ENCODE results near the gene MOBP. TPM values are rescaled to one million over a fixed set of nuclear protein-coding genes. Genes with fewer than 3 reads are reported as not detected.

Gene MOBP
- total and polyA plus RNA-seq, 4 experiments from 2014 or later: not detected

DNA sequence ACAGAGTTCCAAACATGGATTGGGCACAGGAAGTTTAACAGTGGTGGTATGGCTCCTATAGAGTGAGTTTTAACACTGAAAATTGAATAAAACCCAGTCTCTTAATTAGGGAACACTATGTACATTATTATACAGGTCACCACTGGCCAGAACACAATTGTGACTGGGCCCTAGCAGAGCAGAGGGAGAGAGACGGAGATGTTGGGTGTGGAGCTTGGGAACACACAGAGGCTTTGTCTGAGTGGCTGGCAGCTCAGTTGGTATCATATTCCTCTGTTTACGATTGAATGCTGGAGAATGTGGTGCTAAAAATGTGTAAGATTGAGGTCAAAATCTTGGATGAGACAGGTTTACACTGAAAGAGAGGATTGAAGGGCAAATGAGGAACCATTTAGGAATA lies 6.8 kb upstream of the MOBP start:
- CTCF ChIA-PET (ENCODE audit: partially characterized antibody): no interaction called here

DNA sequence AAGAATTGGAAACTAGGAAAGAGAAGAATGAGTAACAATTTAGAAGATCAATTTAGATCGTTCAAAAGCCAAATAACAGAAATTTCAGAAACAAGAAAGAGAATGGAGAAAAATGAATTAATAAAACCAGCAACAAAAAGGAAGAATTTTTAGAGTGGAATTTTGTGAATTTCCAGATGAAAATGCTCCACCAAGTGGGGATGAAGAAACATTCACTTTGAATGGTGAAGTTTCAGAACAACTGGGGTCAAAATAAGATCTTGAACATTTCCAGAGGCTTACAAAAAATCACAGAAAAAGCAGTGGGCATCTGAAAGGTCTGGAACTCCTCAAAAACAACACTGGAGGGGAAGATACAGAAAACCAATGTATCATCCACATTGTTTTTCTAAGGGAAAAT lies 4.2 kb upstream of the MOBP start:
- Mint-ChIP-seq H3K36me3 (no peaks in the 10 kb centered on the region), H3K27ac (no peak overlapping the region), H3K9me3 (no peaks in the 10 kb centered on the region), H3K4me3 (no peak overlapping the region), H3K4me1 (no peaks in the 10 kb centered on the region), H3K27me3 (peaks cover 7 to 13% of the 10 kb centered on the region in 2 donors)
- Histone ChIP-seq H3K4me1 (ENCODE audit: insufficient read depth, low read length) (no peaks in the 10 kb centered on the region), H3K27me3 (ENCODE audit: insufficient read depth, low read length) (no peaks in the 10 kb centered on the region), H3K36me3 (ENCODE audit: insufficient read depth, low read length) (no peaks in the 10 kb centered on the region), H3K9me3 (ENCODE audit: control insufficient read depth in 1 of 2, low read length in 2 of 2) (no peaks in the 10 kb centered on the region), H3K27ac (ENCODE audit: low read depth, low read length) (no peak overlapping the region), H3K4me3 (ENCODE audit: low read length in 2 of 2) (no peak overlapping the region)
- DNase-seq: no peak
- ChIA-PET POLR2A (ENCODE audit: partially characterized antibody) (no interaction called here), CTCF (ENCODE audit: partially characterized antibody) (no interaction called here)
- intact Hi-C loops (cut with micrococcal nuclease): no loop called here

More for the DNA sequence above, 6.8 kb upstream of the MOBP start:
- H3K36me3 Mint-ChIP-seq: no peaks in the 10 kb centered on the region
- no peaks in the 10 kb centered on the region for H3K4me1 Mint-ChIP-seq
- no peak overlapping the region for H3K4me3 ChIP-seq (ENCODE audit: low read length in 2 of 2)
- no peaks in the 10 kb centered on the region for H3K9me3 Mint-ChIP-seq
- no peak overlapping the region for H3K4me3 Mint-ChIP-seq
- DNase-seq: no peak
- no peaks in the 10 kb centered on the region for H3K9me3 ChIP-seq (ENCODE audit: control insufficient read depth in 1 of 2, low read length in 2 of 2)
- no peak overlapping the region for H3K27ac ChIP-seq (ENCODE audit: low read depth, low read length)
- no peaks in the 10 kb centered on the region for H3K27me3 ChIP-seq (ENCODE audit: insufficient read depth, low read length)
- H3K27ac Mint-ChIP-seq: peak overlapping the region in 1 of 7 donors; percentile 10
- H3K4me1 ChIP-seq (ENCODE audit: insufficient read depth, low read length): no peaks in the 10 kb centered on the region
- POLR2A ChIA-PET (ENCODE audit: partially characterized antibody): no interaction called here
- no peaks in the 10 kb centered on the region for H3K36me3 ChIP-seq (ENCODE audit: insufficient read depth, low read length)
- intact Hi-C loops (cut with micrococcal nuclease): no loop called here
- peaks cover 8 to 17% of the 10 kb centered on the region in 2 donors for H3K27me3 Mint-ChIP-seq

DNA sequence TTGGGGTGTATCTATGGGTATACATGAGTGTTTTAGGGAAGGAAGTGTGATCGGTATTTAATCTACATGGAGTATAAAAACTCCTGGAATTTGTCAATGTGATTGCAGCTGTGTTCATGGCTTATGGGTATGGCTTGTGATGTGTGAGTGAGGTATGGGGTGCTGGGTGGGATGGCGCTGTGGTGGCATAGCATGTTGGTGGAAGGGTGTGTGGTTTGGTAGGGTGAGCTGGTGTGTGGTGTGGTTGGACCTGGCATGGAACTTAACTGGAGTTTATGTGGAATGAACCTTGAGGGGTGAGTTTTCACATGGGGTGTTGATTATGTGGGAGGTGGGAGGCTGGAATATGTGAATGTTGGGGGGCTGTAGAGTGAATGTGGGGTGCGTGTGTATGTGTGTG lies 492 bp upstream of the MOBP start:
- no peak overlapping the region for H3K4me3 Mint-ChIP-seq
- no peaks in the 10 kb centered on the region for H3K4me1 Mint-ChIP-seq
- no peaks in the 10 kb centered on the region for H3K9me3 Mint-ChIP-seq
- peaks cover 11 to 17% of the 10 kb centered on the region in 2 donors for H3K27me3 Mint-ChIP-seq
- Histone ChIP-seq H3K36me3 (ENCODE audit: insufficient read depth, low read length) (no peaks in the 10 kb centered on the region), H3K4me3 (ENCODE audit: low read length in 2 of 2) (no peak overlapping the region), H3K27ac (ENCODE audit: low read depth, low read length) (no peak overlapping the region), H3K4me1 (ENCODE audit: insufficient read depth, low read length) (no peaks in the 10 kb centered on the region), H3K9me3 (ENCODE audit: control insufficient read depth in 1 of 2, low read length in 2 of 2) (no peaks in the 10 kb centered on the region), H3K27me3 (ENCODE audit: insufficient read depth, low read length) (peaks cover under 1% of the 10 kb centered on the region)
- no peaks in the 10 kb centered on the region for H3K36me3 Mint-ChIP-seq
- no peak for DNase-seq
- CTCF ChIA-PET (ENCODE audit: partially characterized antibody): interaction anchor here (1.9 kb wide), 1 partner anchor 20 kb away, joined by 9 read pairs; no protein-coding TSS in a partner anchor
- H3K27ac Mint-ChIP-seq: no peak overlapping the region
- intact Hi-C loops (cut with micrococcal nuclease): no loop called here
- POLR2A ChIA-PET (ENCODE audit: partially characterized antibody): no interaction called here

DNA sequence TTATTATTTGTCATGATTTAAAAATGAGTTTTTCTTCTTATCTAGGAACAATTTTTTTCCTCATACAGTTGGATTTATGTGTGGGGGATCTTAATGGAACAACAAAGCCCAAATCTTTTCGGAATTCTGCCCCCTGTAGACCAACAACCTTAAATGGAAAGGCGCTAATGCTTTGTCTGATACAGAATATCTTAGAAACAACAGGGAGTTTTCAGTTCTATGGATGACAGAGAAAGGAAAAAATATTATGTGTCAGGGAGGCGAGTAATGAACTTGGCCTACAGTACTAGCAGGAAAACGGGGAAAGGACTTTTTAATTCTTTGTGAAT lies 592 bp downstream of the MOBP start:
- Mint-ChIP-seq H3K4me3 (no peak overlapping the region), H3K27ac (no peak overlapping the region), H3K4me1 (no peaks in the 10 kb centered on the region), H3K36me3 (no peaks in the 10 kb centered on the region), H3K9me3 (no peaks in the 10 kb centered on the region), H3K27me3 (peaks cover 12 to 20% of the 10 kb centered on the region in 2 donors)
- H3K27ac ChIP-seq (ENCODE audit: low read depth, low read length): no peak overlapping the region
- no peak overlapping the region for H3K4me3 ChIP-seq (ENCODE audit: low read length in 2 of 2)
- no peaks in the 10 kb centered on the region for H3K36me3 ChIP-seq (ENCODE audit: insufficient read depth, low read length)
- ChIA-PET CTCF (ENCODE audit: partially characterized antibody) (no interaction called here), POLR2A (ENCODE audit: partially characterized antibody) (no interaction called here)
- DNase-seq: no peak
- intact Hi-C loops (cut with micrococcal nuclease): no loop called here
- H3K27me3 ChIP-seq (ENCODE audit: insufficient read depth, low read length): peaks cover 7% of the 10 kb centered on the region
- H3K4me1 ChIP-seq (ENCODE audit: insufficient read depth, low read length): no peaks in the 10 kb centered on the region
- H3K9me3 ChIP-seq (ENCODE audit: control insufficient read depth in 1 of 2, low read length in 2 of 2): no peaks in the 10 kb centered on the region

DNA sequence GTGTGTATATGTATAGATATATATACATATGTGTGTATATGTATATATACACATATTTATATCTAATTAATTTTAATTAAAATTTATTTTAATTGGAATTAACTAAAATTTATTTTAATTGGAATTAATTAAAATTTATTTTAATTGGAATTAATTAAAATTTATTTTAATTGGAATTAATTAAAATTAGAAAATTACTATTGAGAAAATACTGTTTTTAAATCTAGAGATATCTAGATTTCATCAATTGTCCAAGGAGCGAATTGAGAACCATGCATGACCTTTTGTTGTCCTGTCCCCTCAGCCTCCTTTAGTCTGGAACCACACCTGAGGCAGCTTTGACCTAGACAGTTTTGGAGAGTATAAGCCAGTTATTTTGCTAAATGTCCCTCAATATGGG lies 1.8 kb downstream of the MOBP start:
- H3K27ac ChIP-seq (ENCODE audit: low read depth, low read length): no peak overlapping the region
- DNase-seq: no peak
- H3K36me3 ChIP-seq (ENCODE audit: insufficient read depth, low read length): no peaks in the 10 kb centered on the region
- H3K4me3 ChIP-seq (ENCODE audit: low read length in 2 of 2): no peak overlapping the region
- no peaks in the 10 kb centered on the region for H3K36me3 Mint-ChIP-seq
- H3K4me1 ChIP-seq (ENCODE audit: insufficient read depth, low read length): no peaks in the 10 kb centered on the region
- H3K27ac Mint-ChIP-seq: no peak overlapping the region
- no peak overlapping the region for H3K4me3 Mint-ChIP-seq
- H3K27me3 Mint-ChIP-seq: peaks cover 19 to 27% of the 10 kb centered on the region in 2 donors
- ChIA-PET CTCF (ENCODE audit: partially characterized antibody) (no interaction called here), POLR2A (ENCODE audit: partially characterized antibody) (no interaction called here)
- H3K9me3 ChIP-seq (ENCODE audit: control insufficient read depth in 1 of 2, low read length in 2 of 2): no peaks in the 10 kb centered on the region
- no peaks in the 10 kb centered on the region for H3K4me1 Mint-ChIP-seq
- H3K9me3 Mint-ChIP-seq: no peaks in the 10 kb centered on the region
- intact Hi-C loops (cut with micrococcal nuclease): no loop called here
- peaks cover 7% of the 10 kb centered on the region for H3K27me3 ChIP-seq (ENCODE audit: insufficient read depth, low read length)

DNA sequence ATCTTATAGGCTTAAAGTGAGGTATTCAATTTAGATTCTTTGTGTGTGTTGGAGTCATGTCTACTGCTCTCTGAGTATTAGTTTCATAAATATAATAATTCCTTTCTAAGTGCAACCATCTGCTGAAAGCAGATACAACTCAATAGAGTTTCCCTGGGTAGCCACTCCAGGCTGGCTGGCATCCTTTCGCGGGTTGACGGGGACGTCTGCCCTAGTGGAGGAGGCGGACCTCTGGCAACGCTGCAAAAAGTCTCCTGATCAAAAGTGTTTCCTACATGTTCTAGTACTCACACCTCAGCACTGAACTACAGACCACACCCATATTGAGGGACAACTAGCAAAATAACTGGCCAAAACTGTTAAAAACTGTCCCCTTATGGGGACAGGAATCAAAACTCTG lies 2.5 kb downstream of the MOBP start:
- H3K36me3 ChIP-seq (ENCODE audit: insufficient read depth, low read length): no peaks in the 10 kb centered on the region
- intact Hi-C loops (cut with micrococcal nuclease): no loop called here
- peaks cover 19 to 27% of the 10 kb centered on the region in 2 donors for H3K27me3 Mint-ChIP-seq
- H3K4me3 ChIP-seq (ENCODE audit: low read length in 2 of 2): no peak overlapping the region
- no peak overlapping the region for H3K4me3 Mint-ChIP-seq
- CTCF ChIA-PET (ENCODE audit: partially characterized antibody): interaction anchor here (1.1 kb wide), 1 partner anchor 24 kb away, joined by 3 read pairs; no protein-coding TSS in a partner anchor
- H3K36me3 Mint-ChIP-seq: no peaks in the 10 kb centered on the region
- no peak overlapping the region for H3K27ac ChIP-seq (ENCODE audit: low read depth, low read length)
- no peak overlapping the region for H3K27ac Mint-ChIP-seq
- no peaks in the 10 kb centered on the region for H3K4me1 ChIP-seq (ENCODE audit: insufficient read depth, low read length)
- no peaks in the 10 kb centered on the region for H3K9me3 Mint-ChIP-seq
- H3K9me3 ChIP-seq (ENCODE audit: control insufficient read depth in 1 of 2, low read length in 2 of 2): no peaks in the 10 kb centered on the region
- no peak for DNase-seq
- H3K27me3 ChIP-seq (ENCODE audit: insufficient read depth, low read length): peaks cover 7% of the 10 kb centered on the region
- POLR2A ChIA-PET (ENCODE audit: partially characterized antibody): no interaction called here
- no peaks in the 10 kb centered on the region for H3K4me1 Mint-ChIP-seq

DNA sequence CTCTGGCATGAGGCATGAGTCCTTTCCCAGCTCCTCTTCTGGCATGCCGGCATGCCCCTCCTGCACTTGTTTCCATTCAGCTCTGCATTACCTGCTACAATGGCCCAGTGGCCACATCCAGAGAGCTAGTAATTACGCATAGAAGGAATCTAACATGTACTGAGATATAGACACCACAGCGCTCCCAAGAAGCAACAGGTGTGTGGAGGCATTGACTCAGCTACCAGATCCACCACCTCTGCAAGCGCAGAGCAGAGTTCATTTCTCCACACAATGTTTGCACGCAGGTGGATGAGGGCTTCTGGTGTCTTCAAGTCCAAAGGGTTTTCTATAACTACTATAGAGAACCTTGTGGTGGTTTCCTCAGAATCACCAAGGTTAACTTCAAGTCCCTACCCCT lies 4.2 kb downstream of the MOBP start:
- H3K4me1 ChIP-seq (ENCODE audit: insufficient read depth, low read length): no peaks in the 10 kb centered on the region
- no peak overlapping the region for H3K27ac Mint-ChIP-seq
- H3K4me3 ChIP-seq (ENCODE audit: low read length in 2 of 2): no peak overlapping the region
- no peaks in the 10 kb centered on the region for H3K4me1 Mint-ChIP-seq
- no peaks in the 10 kb centered on the region for H3K36me3 ChIP-seq (ENCODE audit: insufficient read depth, low read length)
- POLR2A ChIA-PET (ENCODE audit: partially characterized antibody): no interaction called here
- intact Hi-C loops (cut with micrococcal nuclease): no loop called here
- no peaks in the 10 kb centered on the region for H3K36me3 Mint-ChIP-seq
- H3K9me3 Mint-ChIP-seq: peaks cover 0 to 9% (median 6%) of the 10 kb centered on the region in 8 donors
- H3K27me3 ChIP-seq (ENCODE audit: insufficient read depth, low read length): peaks cover 7% of the 10 kb centered on the region
- H3K4me3 Mint-ChIP-seq: no peak overlapping the region
- H3K27ac ChIP-seq (ENCODE audit: low read depth, low read length): no peak overlapping the region
- H3K27me3 Mint-ChIP-seq: peaks cover 19 to 23% of the 10 kb centered on the region in 2 donors
- no peaks in the 10 kb centered on the region for H3K9me3 ChIP-seq (ENCODE audit: control insufficient read depth in 1 of 2, low read length in 2 of 2)
- CTCF ChIA-PET (ENCODE audit: partially characterized antibody): no interaction called here
- no peak for DNase-seq

DNA sequence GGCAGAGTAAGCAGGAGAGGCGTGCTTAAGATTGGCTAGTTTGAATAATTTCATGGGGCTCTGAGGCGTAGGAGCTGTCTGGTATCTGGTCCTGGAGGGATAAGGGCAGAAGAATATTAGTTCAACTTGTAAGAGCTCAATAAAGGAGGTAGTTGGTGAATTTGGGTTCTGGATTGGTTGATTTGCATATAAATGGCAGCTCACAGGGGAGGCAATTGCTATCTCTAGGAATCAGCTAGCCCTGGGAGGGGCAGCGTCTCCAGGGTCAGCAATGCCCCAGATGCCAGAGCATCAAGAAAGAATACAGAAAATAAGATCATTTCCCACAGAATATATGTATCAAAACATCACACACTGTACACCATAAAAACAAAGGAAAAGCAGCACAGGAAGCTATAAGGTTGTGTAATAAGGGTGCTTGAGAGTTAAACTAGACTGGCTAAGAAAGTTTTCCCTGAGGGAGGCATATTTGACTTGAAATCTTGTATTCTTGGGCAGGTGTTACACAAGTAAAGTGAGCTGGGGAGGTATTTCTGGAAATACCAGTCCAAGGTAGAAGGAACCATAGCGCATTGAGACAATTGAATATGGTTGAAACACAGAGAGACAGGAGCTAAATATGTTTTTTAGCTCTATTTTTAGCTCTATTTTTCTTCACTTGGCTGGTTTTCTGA lies 6.1 kb downstream of the MOBP start:
- peaks cover 0 to 15% (median 8%) of the 10 kb centered on the region in 8 donors for H3K9me3 Mint-ChIP-seq
- H3K4me1 Mint-ChIP-seq: no peaks in the 10 kb centered on the region
- POLR2A ChIA-PET (ENCODE audit: partially characterized antibody): no interaction called here
- Histone ChIP-seq H3K4me3 (ENCODE audit: low read length in 2 of 2) (no peak overlapping the region), H3K4me1 (ENCODE audit: insufficient read depth, low read length) (no peaks in the 10 kb centered on the region), H3K9me3 (ENCODE audit: control insufficient read depth in 1 of 2, low read length in 2 of 2) (no peaks in the 10 kb centered on the region), H3K36me3 (ENCODE audit: insufficient read depth, low read length) (no peaks in the 10 kb centered on the region), H3K27me3 (ENCODE audit: insufficient read depth, low read length) (peaks cover 7% of the 10 kb centered on the region), H3K27ac (ENCODE audit: low read depth, low read length) (no peak overlapping the region)
- no peak overlapping the region for H3K4me3 Mint-ChIP-seq
- H3K36me3 Mint-ChIP-seq: no peaks in the 10 kb centered on the region
- intact Hi-C loops (cut with micrococcal nuclease): no loop called here
- peaks cover 16 to 20% of the 10 kb centered on the region in 2 donors for H3K27me3 Mint-ChIP-seq
- DNase-seq: no peak
- no peak overlapping the region for H3K27ac Mint-ChIP-seq
- CTCF ChIA-PET (ENCODE audit: partially characterized antibody): no interaction called here
